HG02798 (cell line): ENCODE data around the gene SPP1.

Experiments
- ATAC-seq: cut with Tn5 transposase; IDR thresholded peaks from one replicate; pipeline ENCODE4 v1.9.1; 2021; ENCODE audit warnings: mild to moderate bottlenecking; ENCODE audit not compliant: unreplicated experiment, poor library complexity

The SPP1 gene

GRCh38 chr4:87950936-87951511, 24.5 kb upstream of the SPP1 start:
- ATAC-seq: no peak

- ATAC-seq: no peak
Measured at GRCh38 chr4:87953826-87954225, 21.7 kb upstream of the SPP1 start.

GRCh38 chr4:87956501-87956900, 19.0 kb upstream of the SPP1 start:
- ATAC-seq: no peak

GRCh38 chr4:87957061-87957460, 18.5 kb upstream of the SPP1 start:
- ATAC-seq: no peak

- ATAC-seq: no peak
Measured at GRCh38 chr4:87961993-87962392, 13.5 kb upstream of the SPP1 start.

GRCh38 chr4:87962398-87963146, 12.9 kb upstream of the SPP1 start:
- no peak for ATAC-seq

GRCh38 chr4:87965501-87965975, 10.0 kb upstream of the SPP1 start:
- no peak for ATAC-seq

- no peak for ATAC-seq
Measured at GRCh38 chr4:87966095-87966496, 9.4 kb upstream of the SPP1 start.

GRCh38 chr4:87967193-87967592, 8.3 kb upstream of the SPP1 start:
- ATAC-seq: no peak

- no peak for ATAC-seq
Measured at GRCh38 chr4:87970121-87970520, 5.4 kb upstream of the SPP1 start.

GRCh38 chr4:87971866-87972265, 3.6 kb upstream of the SPP1 start:
- no peak for ATAC-seq

GRCh38 chr4:87973283-87974169, 2.0 kb upstream of the SPP1 start:
- ATAC-seq: peak; percentile 89

- ATAC-seq: no peak
Measured at GRCh38 chr4:87974856-87975462, 555 bp upstream of the SPP1 start.

- ATAC-seq: no peak
Measured at GRCh38 chr4:87977521-87978278, 2.2 kb downstream of the SPP1 start.

- ATAC-seq: no peak
Measured at GRCh38 chr4:87978681-87979080, 3.2 kb downstream of the SPP1 start.

GRCh38 chr4:87979810-87980209, 4.3 kb downstream of the SPP1 start:
- ATAC-seq: no peak

GRCh38 chr4:87981486-87981885, 6.0 kb downstream of the SPP1 start:
- ATAC-seq: no peak

- no peak for ATAC-seq
Measured at GRCh38 chr4:87982036-87982435, 6.5 kb downstream of the SPP1 start.

GRCh38 chr4:87982446-87983010, 7.0 kb downstream of the SPP1 start:
- ATAC-seq: no peak

- no peak for ATAC-seq
Measured at GRCh38 chr4:87983996-87984395, 8.5 kb downstream of the SPP1 start.
